H9 (cell line): ENCODE results near the gene FAHD2A. TPM values are rescaled to one million over a fixed set of nuclear protein-coding genes. Genes with fewer than 3 reads are reported as not detected.
"Not testable (repeated sequence)": the region's sequence is repeated elsewhere in the genome, so short reads cannot be mapped to it uniquely, and the experiment has no call there.

Experiments
- DNase-seq: peaks from one replicate; pipeline ENCODE4 v3.0.0-alpha.2; 2017
- H2AFZ ChIP-seq: one replicate; pipeline ENCODE4 v1.6.1; 2013; ENCODE audit warnings: mild to moderate bottlenecking, low read length, control low read depth, moderate library complexity
- H2AK5ac ChIP-seq: 2 replicates; pipeline ENCODE4 v1.6.1; 2013; ENCODE audit warnings: low read length, control low read depth, mixed read lengths; ENCODE audit not compliant: insufficient read length
- H2BK120ac ChIP-seq: one replicate; pipeline ENCODE4 v1.6.1; 2013; ENCODE audit warnings: low read depth, mild to moderate bottlenecking, low read length, control low read depth, inconsistent platforms; ENCODE audit not compliant: poor library complexity, severe bottlenecking
- H2BK12ac ChIP-seq: 2 replicates; pipeline ENCODE4 v1.6.1; 2013; ENCODE audit warnings: low read length, control low read depth, mixed read lengths, low read depth; ENCODE audit not compliant: insufficient read length
- H2BK15ac ChIP-seq: 2 replicates; pipeline ENCODE4 v1.6.1; 2013; ENCODE audit warnings: low read depth, low read length, control low read depth
- H2BK20ac ChIP-seq: one replicate; pipeline ENCODE4 v1.6.1; 2013; ENCODE audit warnings: low read depth, mild to moderate bottlenecking, low read length, control low read depth, inconsistent platforms; ENCODE audit not compliant: poor library complexity, severe bottlenecking
- H2BK5ac ChIP-seq: 2 replicates; pipeline ENCODE4 v1.6.1; 2013; ENCODE audit warnings: low read length, control low read depth, mixed read lengths; ENCODE audit not compliant: insufficient read length
- H3K14ac ChIP-seq: 2 replicates; pipeline ENCODE4 v1.6.1; 2013; ENCODE audit warnings: low read length, control low read depth; ENCODE audit not compliant: insufficient read depth
- H3K18ac ChIP-seq: 2 replicates; pipeline ENCODE4 v1.6.1; 2013; ENCODE audit warnings: low read depth, mild to moderate bottlenecking, mixed read lengths, low read length, control low read depth; ENCODE audit not compliant: insufficient read length
- H3K23ac ChIP-seq: 2 replicates; pipeline ENCODE4 v1.6.1; 2013; ENCODE audit warnings: low read length, control low read depth, mixed read lengths, low read depth; ENCODE audit not compliant: insufficient read length
- H3K23me2 ChIP-seq: 2 replicates; pipeline ENCODE4 v1.6.1; 2013; ENCODE audit warnings: low read depth, mild to moderate bottlenecking, mixed read lengths, low read length, control low read depth; ENCODE audit not compliant: insufficient read length, poor library complexity, severe bottlenecking
- H3K27ac ChIP-seq: 2 replicates; pipeline ENCODE4 v1.5.1; 2013; ENCODE audit warnings: low read length, control low read depth, mixed read lengths, low read depth; ENCODE audit not compliant: insufficient read length
- H3K27me3 ChIP-seq: 2 replicates; pipeline ENCODE4 v1.6.1; 2013; ENCODE audit warnings: low read length, control low read depth, inconsistent platforms; ENCODE audit not compliant: insufficient read depth
- H3K4ac ChIP-seq: 2 replicates; pipeline ENCODE4 v1.6.1; 2013; ENCODE audit warnings: low read depth, mild to moderate bottlenecking, control low read depth, inconsistent platforms, low read length, moderate library complexity
- H3K4me1 ChIP-seq: 2 replicates; pipeline ENCODE4 v1.6.1; 2013; ENCODE audit warnings: low read length, control low read depth, inconsistent platforms; ENCODE audit not compliant: insufficient read depth
- H3K4me2 ChIP-seq: 2 replicates; pipeline ENCODE4 v1.6.1; 2013; ENCODE audit warnings: low read length, control low read depth, mixed read lengths; ENCODE audit not compliant: insufficient read length, insufficient read depth
- H3K56ac ChIP-seq: 2 replicates; pipeline ENCODE4 v1.6.1; 2013; ENCODE audit warnings: low read depth, mild to moderate bottlenecking, mixed read lengths, low read length, control low read depth; ENCODE audit not compliant: insufficient read length
- H3K79me1 ChIP-seq: 2 replicates; pipeline ENCODE4 v1.6.1; 2013; ENCODE audit warnings: low read depth, mild to moderate bottlenecking, moderate library complexity, low read length, control low read depth, inconsistent platforms; ENCODE audit not compliant: insufficient read depth, poor library complexity, severe bottlenecking
- H3K79me2 ChIP-seq: 2 replicates; pipeline ENCODE4 v1.6.1; 2013; ENCODE audit warnings: low read length, control low read depth, inconsistent platforms; ENCODE audit not compliant: insufficient read depth
- H3K9ac ChIP-seq: 2 replicates; pipeline ENCODE4 v1.6.1; 2013; ENCODE audit warnings: low read length, control low read depth, mixed read lengths; ENCODE audit not compliant: insufficient read length; ENCODE audit errors: extremely low read depth
- H3K9me3 ChIP-seq: one replicate; pipeline ENCODE4 v1.6.1; 2013; ENCODE audit warnings: low read depth, low read length, inconsistent platforms; ENCODE audit not compliant: control insufficient read depth
- H3T11ph ChIP-seq: one replicate; pipeline ENCODE4 v1.6.1; 2013; ENCODE audit warnings: mild to moderate bottlenecking, low read length, control low read depth, inconsistent platforms
- H4K20me1 ChIP-seq: one replicate; pipeline ENCODE4 v1.6.1; 2013; ENCODE audit not compliant: control insufficient read depth, insufficient read length, insufficient read depth
- H4K5ac ChIP-seq: 2 replicates; pipeline ENCODE4 v1.6.1; 2013; ENCODE audit warnings: low read depth, mild to moderate bottlenecking, mixed read lengths, low read length, control low read depth; ENCODE audit not compliant: insufficient read length
- H4K8ac ChIP-seq: replicated peaks from 2 replicates; pipeline ENCODE4 v1.6.1; 2013; ENCODE audit warnings: low read length, control low read depth, mixed read lengths, low read depth; ENCODE audit not compliant: insufficient read length
- H4K91ac ChIP-seq: 2 replicates; pipeline ENCODE4 v1.6.1; 2013; ENCODE audit warnings: low read depth, mild to moderate bottlenecking, moderate library complexity, mixed read lengths, low read length, control low read depth; ENCODE audit not compliant: insufficient read length
- H3K27ac Mint-ChIP-seq, 3 experiments: 2 replicates in 2 of 3; 3 replicates in 1 of 3; pipeline ENCODE4 v1.8.0; 2020 to 2021; ENCODE audit warnings: mixed read lengths in 3 of 3, mild to moderate bottlenecking in 1 of 3, moderate library complexity in 1 of 3
- H3K27me3 Mint-ChIP-seq: 2 replicates; pipeline ENCODE4 v1.8.0; 2021; ENCODE audit warnings: low read depth, mild to moderate bottlenecking, moderate library complexity, mixed read lengths
- H3K36me3 Mint-ChIP-seq, 3 experiments: 2 replicates in 2 of 3; 3 replicates in 1 of 3; pipeline ENCODE4 v1.8.0; 2020 to 2021; ENCODE audit warnings: low read depth in 3 of 3, mixed read lengths in 3 of 3; ENCODE audit not compliant: insufficient read depth in 1 of 3
- H3K4me1 Mint-ChIP-seq, 2 experiments: 2 replicates each; pipeline ENCODE4 v1.8.0; 2020; ENCODE audit warnings: mixed read lengths in 2 of 2
- H3K4me3 Mint-ChIP-seq, 2 experiments: 2 replicates in 1 of 2; 3 replicates in 1 of 2; pipeline ENCODE4 v1.8.0; 2020 to 2021; ENCODE audit warnings: mild to moderate bottlenecking in 2 of 2, mixed read lengths in 2 of 2, moderate library complexity in 1 of 2
- H3K9me3 Mint-ChIP-seq, 2 experiments: 2 replicates in 1 of 2; 3 replicates in 1 of 2; pipeline ENCODE4 v1.8.0; 2020; ENCODE audit warnings: mild to moderate bottlenecking in 2 of 2, mixed read lengths in 2 of 2, moderate library complexity in 1 of 2
- WGBS: extraction: QIAGEN DNeasy Blood & Tissue Kit; methylation state at CpG from one replicate; pipeline ENCODE4 v1.1.7; 2013; ENCODE audit warnings: missing lambda C conversion rate, low lambda C conversion rate, mixed read lengths; ENCODE audit not compliant: insufficient read length; ENCODE audit errors: extremely low coverage; 5-methylcytosine and 5-hydroxymethylcytosine counted together
- total RNA-seq: library from RNA; stranded (reverse); gene quantifications from 2 replicates; pipeline ENCODE4 v1.2.1, GENCODE V29; 2021

Gene FAHD2A
- total RNA-seq, 1 experiment from 2014 or later = 39.8 TPM

GRCh38 chr2:95435162-95435871 lies 32.8 kb downstream of the FAHD2A start:
- not testable (repeated sequence) for H2BK20ac ChIP-seq, H4K5ac ChIP-seq, H3K4me1 ChIP-seq, H2BK15ac ChIP-seq, H3K23me2 ChIP-seq, H2AK5ac ChIP-seq, H2BK120ac ChIP-seq, H2BK5ac ChIP-seq, H3K27ac ChIP-seq, H3T11ph ChIP-seq, H3K36me3 Mint-ChIP-seq, DNase-seq, H3K27me3 ChIP-seq, H3K9me3 ChIP-seq, H3K9me3 Mint-ChIP-seq, H3K79me2 ChIP-seq, H3K56ac ChIP-seq, H2AFZ ChIP-seq, H3K14ac ChIP-seq, H3K27ac Mint-ChIP-seq, H3K4me3 Mint-ChIP-seq, H3K4me2 ChIP-seq, H4K8ac ChIP-seq, H3K23ac ChIP-seq, H4K91ac ChIP-seq, H3K4me1 Mint-ChIP-seq, H3K9ac ChIP-seq, H4K20me1 ChIP-seq, H3K18ac ChIP-seq, H2BK12ac ChIP-seq, H3K4ac ChIP-seq, H3K79me1 ChIP-seq
- no CpG with 5 or more reads among the region's 30 CpGs for WGBS
- H3K27me3 Mint-ChIP-seq = peaks cover 10% of the 10 kb centered on the region

- not testable (repeated sequence) for H4K5ac ChIP-seq, H3K4me3 Mint-ChIP-seq
- WGBS = no CpG with 5 or more reads among the region's 5 CpGs
Measured at GRCh38 chr2:95435872-95436209, 33.3 kb downstream of the FAHD2A start.

More at GRCh38 chr2:95435872-95436209, 33.3 kb downstream of the FAHD2A start:
- not testable (repeated sequence) for H4K91ac ChIP-seq, H3K79me1 ChIP-seq, H3K23me2 ChIP-seq, H3K27ac ChIP-seq, DNase-seq, H3K18ac ChIP-seq, H3K4me1 ChIP-seq, H4K8ac ChIP-seq, H2AK5ac ChIP-seq, H2BK5ac ChIP-seq, H3K36me3 Mint-ChIP-seq, H2BK15ac ChIP-seq, H3K27ac Mint-ChIP-seq, H3K14ac ChIP-seq, H2BK120ac ChIP-seq, H3K23ac ChIP-seq, H3K27me3 ChIP-seq, H3K4me1 Mint-ChIP-seq, H3K9me3 Mint-ChIP-seq, H3K56ac ChIP-seq, H4K20me1 ChIP-seq, H3K4me2 ChIP-seq, H2BK12ac ChIP-seq, H3K79me2 ChIP-seq, H3K4ac ChIP-seq, H3T11ph ChIP-seq, H2BK20ac ChIP-seq, H3K9ac ChIP-seq, H3K9me3 ChIP-seq, H2AFZ ChIP-seq
- H3K27me3 Mint-ChIP-seq = peaks cover 10% of the 10 kb centered on the region
